HG02798 (cell line): ENCODE results near the gene GPR15.

Experiments used
- ATAC-seq: cut with Tn5 transposase; IDR thresholded peaks from one replicate; pipeline ENCODE4 v1.9.1; 2021; ENCODE audit warnings: mild to moderate bottlenecking; ENCODE audit not compliant: unreplicated experiment, poor library complexity

The GPR15 gene

DNA sequence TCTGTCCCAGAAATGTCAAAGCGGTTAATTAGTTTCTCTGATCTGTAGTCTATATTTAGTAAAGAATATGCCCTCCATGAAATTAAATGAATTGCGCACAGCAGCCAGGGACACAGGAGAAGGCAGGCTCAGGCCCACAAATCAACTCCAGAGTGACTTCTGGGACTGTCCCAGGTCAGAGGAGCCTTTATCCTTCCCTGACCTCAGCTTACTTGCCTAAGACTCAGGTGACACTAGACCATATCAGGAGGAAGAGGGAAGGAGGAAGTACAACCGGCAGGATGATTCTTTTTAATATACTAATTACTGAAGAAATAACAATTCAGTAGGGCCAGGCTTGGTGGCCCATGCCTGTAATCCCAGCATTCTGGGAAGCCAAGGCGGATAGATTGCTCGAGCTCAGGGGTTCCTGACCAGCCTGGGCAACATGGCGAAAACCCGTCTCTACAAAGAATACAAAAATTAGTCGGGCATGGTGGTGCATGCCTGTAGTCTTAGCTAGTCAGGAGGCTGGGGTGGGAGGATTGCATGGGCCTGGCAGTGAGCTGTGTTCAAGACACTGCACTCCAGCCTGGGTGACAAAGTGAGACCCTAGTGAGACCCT is 1.8 kb upstream of the GPR15 start:
- ATAC-seq, result no peak

DNA sequence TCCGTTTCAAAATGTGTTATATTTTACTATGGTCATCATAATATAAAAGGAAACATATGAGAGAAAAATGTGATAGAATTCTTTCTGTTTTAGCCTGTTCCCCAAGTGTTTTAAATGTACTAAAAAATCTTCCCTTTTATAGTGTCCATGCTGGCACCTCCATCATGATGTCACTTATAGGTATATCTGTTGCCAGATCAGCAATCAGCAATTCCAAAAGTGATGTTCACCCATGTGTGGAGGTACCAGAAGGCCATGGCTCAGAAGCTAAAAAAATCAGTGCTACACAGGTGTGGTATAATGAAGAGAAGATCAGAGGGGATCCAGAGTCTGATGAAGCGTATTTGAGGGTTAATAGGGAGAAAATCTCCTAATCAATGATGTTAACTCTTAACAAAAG is 1.1 kb upstream of the GPR15 start:
- ATAC-seq, result no peak

DNA sequence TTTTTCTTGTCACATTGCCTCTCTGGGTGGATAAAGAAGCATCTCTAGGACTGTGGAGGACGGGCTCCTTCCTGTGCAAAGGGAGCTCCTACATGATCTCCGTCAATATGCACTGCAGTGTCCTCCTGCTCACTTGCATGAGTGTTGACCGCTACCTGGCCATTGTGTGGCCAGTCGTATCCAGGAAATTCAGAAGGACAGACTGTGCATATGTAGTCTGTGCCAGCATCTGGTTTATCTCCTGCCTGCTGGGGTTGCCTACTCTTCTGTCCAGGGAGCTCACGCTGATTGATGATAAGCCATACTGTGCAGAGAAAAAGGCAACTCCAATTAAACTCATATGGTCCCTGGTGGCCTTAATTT is 478 bp downstream of the GPR15 start:
- peak; percentile 4 for ATAC-seq

DNA sequence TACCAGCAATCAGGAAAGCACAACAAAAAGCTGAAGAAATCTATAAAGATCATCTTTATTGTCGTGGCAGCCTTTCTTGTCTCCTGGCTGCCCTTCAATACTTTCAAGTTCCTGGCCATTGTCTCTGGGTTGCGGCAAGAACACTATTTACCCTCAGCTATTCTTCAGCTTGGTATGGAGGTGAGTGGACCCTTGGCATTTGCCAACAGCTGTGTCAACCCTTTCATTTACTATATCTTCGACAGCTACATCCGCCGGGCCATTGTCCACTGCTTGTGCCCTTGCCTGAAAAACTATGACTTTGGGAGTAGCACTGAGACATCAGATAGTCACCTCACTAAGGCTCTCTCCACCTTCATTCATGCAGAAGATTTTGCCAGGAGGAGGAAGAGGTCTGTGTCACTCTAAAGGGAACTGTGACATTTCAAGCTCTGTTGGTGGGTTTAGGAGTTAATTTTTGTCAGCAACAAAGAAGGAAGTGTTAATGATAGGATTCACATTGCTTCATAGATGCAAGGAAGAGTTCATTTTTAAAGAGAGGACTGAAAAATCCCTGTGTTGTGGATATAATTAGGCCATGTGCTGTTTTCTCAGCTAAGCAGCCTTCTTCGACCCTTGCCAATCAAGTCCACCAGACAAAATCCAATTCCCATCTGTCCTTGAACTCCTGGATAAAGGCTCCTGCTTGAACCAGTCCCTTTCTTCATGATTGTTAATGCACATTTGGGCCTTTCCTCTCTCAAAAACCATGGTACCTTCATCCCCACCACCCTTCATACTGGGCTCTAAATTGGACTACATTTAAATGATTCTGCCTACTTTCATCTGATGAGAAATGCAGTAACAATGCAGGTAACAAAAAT is 1.2 kb downstream of the GPR15 start:
- no peak for ATAC-seq

DNA sequence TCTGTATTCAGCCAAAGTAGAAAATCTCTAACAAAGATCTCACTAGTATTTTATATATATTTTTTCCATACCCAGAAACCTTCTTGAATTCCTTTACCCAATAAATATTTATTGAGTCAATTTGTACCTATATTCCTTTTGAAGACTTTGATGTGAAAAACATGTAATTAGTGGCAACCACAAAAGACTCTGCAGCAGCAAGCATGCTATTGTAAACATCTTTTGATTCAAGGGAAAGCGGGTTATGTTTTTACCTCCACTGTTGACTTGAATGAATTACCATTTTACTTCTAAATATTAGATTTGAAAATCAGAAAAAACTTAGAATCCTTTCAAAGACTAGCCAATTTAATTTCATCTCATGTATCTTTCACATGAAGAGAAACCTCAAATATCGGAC is 2.4 kb downstream of the GPR15 start:
- ATAC-seq, result no peak

DNA sequence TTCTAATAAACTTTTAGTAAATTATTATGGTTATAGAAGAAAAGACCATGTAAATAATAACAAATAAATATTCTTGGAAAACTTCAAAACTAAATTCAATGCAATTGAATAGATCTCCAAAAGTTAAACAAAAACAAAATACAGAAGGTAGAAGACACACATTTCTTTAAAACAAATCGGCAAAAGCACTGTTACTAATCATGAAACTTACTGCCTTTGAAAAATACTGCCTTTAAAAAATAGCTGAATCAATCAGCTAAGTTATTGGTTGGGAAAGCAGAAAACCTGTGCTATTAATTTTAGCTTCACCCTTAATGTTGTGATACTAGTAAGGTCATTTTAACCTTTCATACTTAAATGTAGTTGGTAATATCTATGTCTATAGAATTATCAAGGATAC is 3.0 kb downstream of the GPR15 start:
- no peak for ATAC-seq

DNA sequence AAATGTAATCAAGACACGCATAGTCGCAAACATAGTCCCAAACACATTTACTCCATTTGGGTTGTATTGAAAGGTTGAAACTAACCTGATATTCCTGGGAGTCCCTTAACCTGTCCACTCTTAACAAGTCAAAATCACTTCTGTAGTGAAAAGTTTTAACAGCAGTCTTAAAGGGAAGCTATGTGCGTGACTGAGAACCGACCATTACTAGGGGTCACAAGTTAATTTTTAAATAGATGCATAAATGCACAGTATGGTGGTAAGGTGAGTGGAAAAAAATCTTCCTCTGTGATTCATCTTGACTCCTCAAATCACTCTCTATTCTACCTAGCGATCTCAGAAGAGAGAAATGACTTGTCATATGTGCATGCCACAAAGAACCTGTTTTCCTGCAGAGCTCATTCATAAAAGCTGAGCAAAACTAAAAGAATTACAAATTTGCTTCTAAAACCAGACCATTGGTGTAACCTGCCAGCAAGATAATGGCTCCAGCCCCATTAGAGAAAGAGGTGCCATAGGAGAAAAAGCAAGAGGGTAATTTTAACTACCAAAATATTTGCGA is 4.8 kb downstream of the GPR15 start:
- ATAC-seq, result peak; percentile 71

DNA sequence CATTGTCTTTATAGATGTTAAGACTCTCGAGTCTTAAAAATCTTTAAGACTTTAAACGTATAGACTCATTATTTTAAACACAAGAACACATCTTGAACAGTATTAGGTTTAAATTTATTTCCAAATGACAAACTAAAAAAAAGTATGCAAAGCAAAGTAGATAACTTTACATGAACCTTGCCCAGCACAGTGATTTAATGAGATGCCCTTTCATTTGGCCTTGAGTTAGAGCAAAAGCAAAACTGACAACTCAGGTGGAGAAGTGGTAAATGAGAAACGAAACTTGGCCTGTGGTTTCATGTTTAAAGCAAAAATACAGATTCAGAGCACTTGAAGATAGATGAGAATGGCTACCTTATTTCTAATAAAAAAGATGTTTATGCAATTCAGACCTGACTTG is 8.6 kb downstream of the GPR15 start:
- ATAC-seq, result peak; percentile 54

DNA sequence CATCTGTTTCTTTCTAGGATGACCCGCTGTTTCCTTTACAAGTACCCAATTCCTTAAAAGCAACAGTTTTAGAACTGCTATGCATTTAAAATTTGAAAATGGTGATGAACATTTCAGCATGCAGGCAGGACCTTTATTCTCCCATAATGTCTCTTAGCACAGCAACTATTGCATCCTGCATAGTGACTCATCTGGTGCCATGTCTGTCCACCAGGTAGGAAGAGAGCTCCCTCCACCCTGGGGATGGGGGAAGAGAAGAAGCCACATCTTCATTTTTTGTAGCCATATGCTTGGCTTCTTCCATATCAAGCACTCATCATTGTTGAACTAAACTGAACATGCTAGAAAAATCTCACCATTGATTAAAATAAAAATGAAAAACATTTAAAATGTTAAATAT is 9.9 kb downstream of the GPR15 start:
- ATAC-seq, result no peak

DNA sequence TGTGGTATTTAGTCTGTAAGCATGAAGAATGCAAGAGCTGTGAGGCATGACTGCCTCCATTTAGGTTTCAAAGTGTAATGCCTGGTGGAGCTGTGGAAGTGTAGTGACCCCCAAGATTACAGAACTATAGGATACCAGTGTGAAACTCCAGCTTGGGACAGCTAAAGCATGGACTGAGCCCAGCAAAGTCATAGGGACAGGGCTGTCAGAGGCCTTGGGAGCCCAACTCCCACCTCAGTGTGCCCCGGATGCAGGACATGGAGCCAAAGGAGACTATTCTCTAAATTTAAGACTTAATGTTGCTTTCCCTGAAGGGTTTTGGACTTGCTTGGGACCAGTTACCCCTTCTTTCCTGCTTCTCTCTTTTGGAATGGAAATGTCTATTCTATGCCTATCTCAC is 10.8 kb downstream of the GPR15 start:
- no peak for ATAC-seq

DNA sequence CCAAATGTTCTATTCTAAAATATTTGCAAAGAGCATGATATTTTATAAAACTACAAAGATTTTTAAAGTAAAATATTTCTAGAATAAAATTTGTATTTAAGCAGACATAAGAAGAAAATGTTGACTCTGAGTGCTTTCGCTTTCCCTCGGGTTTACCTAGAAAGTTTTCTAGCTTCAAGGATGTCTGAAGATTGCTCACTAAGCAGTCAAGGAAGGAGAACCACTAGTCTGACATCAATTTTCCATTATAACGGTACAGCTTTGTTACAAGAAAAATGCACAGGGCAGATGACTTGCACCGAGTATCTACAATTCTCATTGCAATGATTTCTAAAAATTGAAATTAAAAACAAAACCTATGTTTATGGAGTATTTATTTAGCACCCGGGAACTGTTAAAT is 14.2 kb downstream of the GPR15 start:
- ATAC-seq, result peak; percentile 49

DNA sequence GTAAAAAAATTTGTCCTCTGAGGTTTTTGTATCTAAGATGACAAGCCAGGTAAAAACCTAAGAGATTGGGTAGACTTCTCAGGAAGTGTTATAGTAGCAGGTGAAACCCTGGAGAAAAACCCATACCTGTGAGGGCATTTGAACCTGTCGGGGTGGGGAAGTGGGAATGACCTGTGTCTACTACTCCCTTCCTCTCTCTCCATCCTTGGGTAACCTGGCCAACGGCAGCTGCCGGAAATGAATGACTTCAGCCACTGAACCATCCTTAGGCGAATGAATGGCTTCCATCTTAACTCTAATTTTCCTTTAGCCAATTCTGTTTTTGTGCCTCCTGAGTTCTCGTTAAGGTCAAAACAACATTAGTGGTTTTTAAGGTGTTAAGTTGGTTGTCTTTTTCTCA is 16.8 kb downstream of the GPR15 start:
- ATAC-seq, result no peak

DNA sequence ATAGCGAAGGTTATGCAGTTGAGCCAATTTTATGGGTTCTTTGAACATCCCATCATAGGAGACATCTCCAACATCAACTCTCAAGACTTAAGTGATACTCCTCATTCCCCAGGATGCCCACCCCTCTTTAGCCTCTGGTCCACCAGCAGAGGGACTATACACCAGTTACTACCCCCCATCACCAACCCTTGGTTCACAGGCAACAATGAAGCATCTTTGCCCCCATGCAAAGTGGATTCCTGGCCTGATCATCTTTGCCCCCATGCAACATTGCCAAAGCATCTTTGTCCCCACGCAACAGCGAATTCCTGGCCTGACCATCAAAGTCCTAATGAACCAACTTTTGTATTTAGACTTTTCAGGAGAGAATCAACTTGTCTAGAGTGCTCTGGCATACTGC is 19.1 kb downstream of the GPR15 start:
- no peak for ATAC-seq

DNA sequence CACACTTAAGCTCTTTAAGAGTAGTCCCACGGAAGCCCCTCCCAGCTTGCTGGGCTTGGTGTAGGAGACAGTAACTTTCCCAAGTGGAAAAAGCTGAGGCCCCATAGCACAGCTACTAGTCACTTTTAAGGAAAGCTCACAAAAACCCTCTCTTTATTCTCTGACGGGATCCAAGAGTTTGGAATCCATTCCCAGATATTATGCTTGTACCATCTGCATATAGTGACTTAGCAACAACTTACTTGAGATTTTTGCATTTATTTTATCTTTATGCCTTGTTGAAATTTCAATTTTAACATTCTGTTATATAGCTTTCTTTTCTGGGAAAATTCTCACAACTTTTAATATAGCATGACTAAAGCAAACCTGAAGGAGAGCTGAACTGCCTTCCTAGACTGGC is 19.5 kb downstream of the GPR15 start:
- ATAC-seq, result no peak

DNA sequence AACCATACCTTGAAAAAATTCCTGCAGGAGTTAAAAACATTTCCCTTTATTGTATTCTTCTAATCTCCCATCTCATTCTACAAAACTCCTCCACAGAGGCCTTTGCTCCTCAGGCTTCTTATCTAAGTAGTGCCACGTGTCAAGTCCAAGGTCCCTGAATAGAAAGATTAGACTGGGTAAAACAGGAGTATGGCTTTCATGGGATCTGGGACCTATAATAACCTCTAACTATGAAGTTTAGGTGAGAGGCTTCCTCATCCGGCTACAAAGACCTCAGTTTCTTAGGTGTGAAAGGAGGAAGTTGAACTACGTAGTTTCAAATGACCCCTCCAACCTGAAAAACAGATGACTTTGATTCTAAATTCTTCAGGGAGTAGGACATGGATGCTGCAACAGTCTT is 20.0 kb downstream of the GPR15 start:
- ATAC-seq, result no peak

DNA sequence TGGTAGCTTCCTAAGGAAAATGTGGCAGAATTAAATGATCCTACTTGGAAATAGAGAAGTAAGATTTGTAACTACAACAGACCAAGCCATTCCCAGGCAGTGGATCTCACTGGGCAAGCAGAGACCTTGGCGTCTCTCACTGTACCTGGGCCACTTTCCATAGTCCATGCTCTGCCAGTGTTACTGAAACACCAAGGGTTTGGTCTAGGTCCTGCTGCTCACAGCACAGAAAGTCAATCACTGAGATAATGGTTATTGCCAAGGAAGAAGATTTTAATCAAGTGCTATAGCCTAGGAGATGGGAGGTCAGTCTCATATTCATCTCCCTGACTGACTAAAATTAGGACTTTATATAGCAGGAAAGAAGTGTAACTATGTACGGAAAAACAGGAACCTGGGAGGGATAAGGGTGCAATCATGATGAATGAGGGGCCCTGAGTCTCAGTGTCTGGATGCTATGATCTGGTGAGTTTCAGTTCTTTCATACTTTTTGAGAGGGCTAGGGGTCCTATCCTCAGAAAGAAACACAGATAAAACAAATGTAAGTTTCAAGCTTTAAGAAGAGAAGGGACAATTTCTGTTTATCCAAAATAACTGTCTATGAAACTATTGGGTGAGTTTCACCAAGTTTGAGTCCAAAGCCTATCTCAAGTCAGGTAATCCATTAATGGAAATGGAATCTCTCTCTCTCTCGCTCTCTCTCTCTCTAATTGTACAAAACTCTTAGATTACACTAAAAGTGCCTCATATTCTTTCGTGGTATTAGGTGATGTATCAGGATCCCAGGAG is 20.6 kb downstream of the GPR15 start:
- ATAC-seq, result no peak

DNA sequence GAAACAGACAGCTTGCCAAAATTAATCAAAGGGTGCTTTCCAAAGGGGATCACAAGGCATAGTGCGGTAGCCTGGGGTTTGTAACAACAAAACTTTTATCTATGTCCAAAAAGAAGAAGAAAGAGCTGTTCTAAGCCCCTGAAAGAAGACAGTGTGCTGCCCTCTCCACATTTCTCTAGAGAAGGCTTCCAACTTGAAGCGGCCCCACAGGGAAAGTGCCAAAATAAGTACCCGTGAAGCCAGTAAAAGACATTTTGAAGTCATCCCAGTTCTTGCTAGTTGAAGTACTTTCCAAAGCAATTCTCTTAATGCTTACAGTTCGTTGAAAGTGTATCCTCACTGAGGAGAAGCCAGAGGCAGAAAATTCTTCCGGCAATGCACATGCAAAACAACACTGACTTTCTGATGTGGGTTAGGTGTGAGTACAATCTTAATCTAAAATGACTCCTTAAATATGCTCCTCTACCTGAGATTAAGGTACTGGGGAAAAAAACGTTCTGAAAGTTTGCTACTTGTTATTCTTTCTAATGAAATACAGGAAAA is 21.3 kb downstream of the GPR15 start:
- ATAC-seq, result no peak

DNA sequence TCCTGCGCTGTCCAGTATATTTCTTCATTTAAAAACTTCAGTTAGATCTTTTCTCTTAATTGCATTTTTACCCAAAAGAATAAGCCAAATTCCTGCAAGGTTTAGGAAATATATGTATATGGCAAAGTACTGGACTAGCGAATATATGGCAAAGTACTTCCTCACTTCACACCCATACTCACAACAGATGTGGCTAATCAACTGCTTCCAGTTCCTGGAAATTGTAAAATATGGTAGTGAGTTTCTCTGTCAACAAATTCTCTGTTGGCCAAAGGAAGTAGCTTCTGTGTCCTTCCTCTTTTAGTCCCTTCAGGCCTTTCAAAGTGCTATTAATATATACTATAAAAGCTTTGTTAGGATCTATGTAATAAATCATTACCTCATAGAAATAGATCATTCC is 22.0 kb downstream of the GPR15 start:
- no peak for ATAC-seq

DNA sequence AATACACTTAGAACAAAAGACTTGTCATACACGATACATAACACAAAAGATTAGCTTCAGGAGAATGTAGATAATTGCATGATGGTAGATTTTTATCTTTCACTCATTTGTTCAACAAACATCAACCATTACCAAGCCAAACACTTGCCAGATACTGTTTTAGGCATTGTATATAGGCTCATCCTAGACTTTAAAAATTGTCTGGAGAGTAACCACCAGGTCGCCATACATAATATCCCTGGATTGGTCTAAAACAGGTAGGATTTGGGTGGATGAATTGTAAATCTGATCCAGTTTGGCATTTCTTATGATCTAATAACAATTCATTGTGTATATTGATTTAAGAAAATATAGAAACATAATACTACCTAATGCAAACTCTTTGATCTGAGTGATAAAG is 22.8 kb downstream of the GPR15 start:
- no peak for ATAC-seq

DNA sequence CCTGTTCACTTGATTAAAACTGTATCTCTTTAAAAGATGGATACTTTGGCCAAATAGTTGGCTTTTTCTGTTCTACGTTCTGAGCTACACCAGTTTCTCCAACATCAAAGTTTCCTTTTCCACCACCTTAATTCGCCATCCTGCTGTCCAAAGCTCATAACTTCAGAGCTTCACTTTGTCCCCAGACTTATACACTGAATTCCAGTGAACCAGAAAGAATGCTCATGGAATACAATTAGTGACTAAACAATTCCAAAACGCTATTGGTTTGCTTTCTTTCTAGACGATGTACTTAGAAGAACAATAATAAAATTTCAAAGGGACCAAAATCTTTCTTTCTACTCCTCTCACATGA is 23.2 kb downstream of the GPR15 start:
- ATAC-seq, result no peak
